ENCODE results near the gene AKIRIN1. TPM values are rescaled to one million over a fixed set of nuclear protein-coding genes. Genes with fewer than 3 reads are reported as not detected.

Gene AKIRIN1
- total and polyA plus RNA-seq, 8 donors = 43.4 to 79.5 (median 67.2) TPM

GRCh38 chr1:38944547-38944946 is 46.5 kb upstream of the AKIRIN1 start:
- no peak for TF ChIP-seq CTCF (IDR thresholded peaks at IDR 0.05)

GRCh38 chr1:38950553-38950952 is 40.5 kb upstream of the AKIRIN1 start:
- Histone ChIP-seq H3K4me3 (no peak overlapping the region), H3K9me3 (peaks cover 0 to 3% of the 10 kb centered on the region in 2 donors), H3K36me3 (no peaks in the 10 kb centered on the region), H3K27ac (no peak overlapping the region), H3K4me1 (no peaks in the 10 kb centered on the region), H3K27me3 (no peaks in the 10 kb centered on the region)
- DNase-seq = no peak
- no peak for ATAC-seq
- no peak for TF ChIP-seq CTCF (IDR thresholded peaks at IDR 0.05)
- intact Hi-C loops (cut with DNase I) = no loop called here

More at GRCh38 chr1:38944547-38944946, 46.5 kb upstream of the AKIRIN1 start:
- DNase-seq (no peak), ATAC-seq (no peak)
- Histone ChIP-seq H3K4me1 (no peaks in the 10 kb centered on the region), H3K36me3 (no peaks in the 10 kb centered on the region), H3K27ac (no peak overlapping the region), H3K27me3 (no peaks in the 10 kb centered on the region), H3K4me3 (no peak overlapping the region), H3K9me3 (peaks cover 0 to 3% of the 10 kb centered on the region in 2 donors)
- intact Hi-C loops (cut with DNase I) = no loop called here

- H3K27me3 ChIP-seq = no peaks in the 10 kb centered on the region
- H3K9me3 ChIP-seq = no peaks in the 10 kb centered on the region
- ATAC-seq (no peak), DNase-seq (no peak)
- TF ChIP-seq CTCF (IDR thresholded peaks at IDR 0.05) = no peak
- no peak overlapping the region for H3K4me3 ChIP-seq
- no peaks in the 10 kb centered on the region for H3K4me1 ChIP-seq
- H3K27ac ChIP-seq = no peak overlapping the region
- intact Hi-C loops (cut with DNase I) = no loop called here
- H3K36me3 ChIP-seq = no peaks in the 10 kb centered on the region
These were observed 37.6 kb upstream of the AKIRIN1 start for GRCh38 chr1:38953433-38953860.

- Histone ChIP-seq H3K27ac (no peak overlapping the region), H3K36me3 (no peaks in the 10 kb centered on the region), H3K4me1 (no peaks in the 10 kb centered on the region), H3K27me3 (no peaks in the 10 kb centered on the region), H3K9me3 (no peaks in the 10 kb centered on the region), H3K4me3 (no peak overlapping the region)
- no peak for TF ChIP-seq CTCF (IDR thresholded peaks at IDR 0.05)
- DNase-seq = no peak
- intact Hi-C loops (cut with DNase I) = no loop called here
- peak; percentile 33 for ATAC-seq
These were observed 32.1 kb upstream of the AKIRIN1 start for GRCh38 chr1:38958967-38959366.

- no peak for TF ChIP-seq CTCF (IDR thresholded peaks at IDR 0.05)
- no peak overlapping the region for H3K4me3 ChIP-seq
- ATAC-seq (no peak), DNase-seq (no peak)
- no peak overlapping the region for H3K27ac ChIP-seq
- no peaks in the 10 kb centered on the region for H3K9me3 ChIP-seq
- no peaks in the 10 kb centered on the region for H3K36me3 ChIP-seq
- H3K27me3 ChIP-seq = no peaks in the 10 kb centered on the region
- no peaks in the 10 kb centered on the region for H3K4me1 ChIP-seq
- intact Hi-C loops (cut with DNase I) = no loop called here
These were observed 29.0 kb upstream of the AKIRIN1 start for GRCh38 chr1:38962113-38962512.
